Suppressor macrophage treated with lipopolysaccharide for 1 hour (primary cell): ENCODE data around the gene HIGD2B.
"Not testable (repeated sequence)": the region's sequence is repeated elsewhere in the genome, so short reads cannot be mapped to it uniquely, and the experiment has no call there.

Source experiments
- DNase-seq, 3 donors: peaks; one replicate each; pipeline ENCODE4 v3.0.0-alpha.2; 2020 to 2022

HIGD2B gene, protein sequence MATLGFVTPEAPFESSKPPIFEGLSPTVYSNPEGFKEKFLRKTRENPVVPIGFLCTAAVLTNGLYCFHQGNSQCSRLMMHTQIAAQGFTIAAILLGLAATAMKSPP

DNA sequence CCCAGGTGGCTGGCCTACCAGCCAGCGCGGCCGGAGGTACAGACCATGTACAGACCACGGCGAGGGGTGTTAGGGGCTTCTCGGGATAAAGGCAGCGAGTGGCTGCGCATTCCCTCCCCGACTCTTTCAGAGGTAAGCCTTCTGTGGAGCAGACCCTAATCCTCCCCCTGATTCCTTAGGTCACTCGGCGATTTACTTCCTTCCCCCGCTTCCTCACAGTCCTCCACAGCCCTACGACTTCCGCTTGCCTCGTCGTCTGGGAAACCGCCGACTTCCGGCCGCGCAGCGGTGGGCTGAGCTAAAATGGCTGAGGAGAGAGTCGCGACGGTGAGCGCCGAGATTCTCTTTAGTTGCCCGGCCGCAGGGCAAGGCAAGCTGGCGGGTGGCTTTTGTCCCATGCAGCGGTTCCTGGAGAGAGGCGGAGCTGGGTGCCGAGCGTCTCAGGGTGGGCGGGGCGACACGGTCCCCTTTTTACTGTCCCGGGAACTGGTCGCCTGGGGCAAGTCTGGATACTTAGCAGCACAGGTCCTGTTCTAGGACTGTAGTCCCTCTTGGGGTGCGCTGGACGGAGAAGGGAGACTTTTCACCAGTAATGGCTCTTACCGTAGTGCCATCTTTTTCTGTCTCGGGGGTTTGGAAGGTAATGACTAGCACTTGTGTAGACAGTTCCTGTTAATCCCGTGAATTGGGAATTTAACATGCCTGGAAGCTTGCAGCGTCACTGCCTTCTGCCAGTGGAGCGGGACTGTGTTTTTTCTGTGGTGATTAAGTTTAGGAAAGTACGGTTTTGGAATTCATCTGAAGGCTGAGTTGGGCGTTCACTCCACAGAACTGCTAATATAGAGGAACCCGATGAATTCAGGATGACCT is at the start of gene HIGD2B, which contains the start of gene BBS4:
HIGD2B (minus strand) TSS at position 258 of the 870 bp plus-strand sequence. CDS start 9,808 bp downstream, outside the sequence.
BBS4 (plus strand) TSS at position 283 of the 870 bp plus-strand sequence; CDS start at position 304, 21 bp downstream.
- peak; percentile 93 to 94 (median 94) for DNase-seq

DNA sequence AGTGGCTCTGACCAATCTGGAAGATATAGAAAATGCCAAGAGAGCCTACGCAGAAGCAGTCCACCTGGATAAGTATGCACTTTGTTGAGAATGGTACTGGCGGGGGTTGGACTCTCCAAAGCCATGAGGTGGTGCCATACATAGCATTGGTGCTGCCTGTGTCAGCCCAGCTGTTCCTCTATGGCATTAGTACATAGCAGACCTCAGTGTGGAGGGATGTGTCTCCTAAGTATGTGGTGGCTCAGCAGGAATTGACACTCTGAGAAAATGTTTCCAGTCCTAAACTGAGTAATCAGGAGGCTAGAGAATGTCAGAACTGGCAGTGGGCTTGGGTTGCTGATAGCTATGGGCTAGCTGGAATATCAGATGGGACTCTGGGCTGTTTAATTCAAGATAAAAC is 49.1 kb upstream of the HIGD2B start:
- no peak for DNase-seq

DNA sequence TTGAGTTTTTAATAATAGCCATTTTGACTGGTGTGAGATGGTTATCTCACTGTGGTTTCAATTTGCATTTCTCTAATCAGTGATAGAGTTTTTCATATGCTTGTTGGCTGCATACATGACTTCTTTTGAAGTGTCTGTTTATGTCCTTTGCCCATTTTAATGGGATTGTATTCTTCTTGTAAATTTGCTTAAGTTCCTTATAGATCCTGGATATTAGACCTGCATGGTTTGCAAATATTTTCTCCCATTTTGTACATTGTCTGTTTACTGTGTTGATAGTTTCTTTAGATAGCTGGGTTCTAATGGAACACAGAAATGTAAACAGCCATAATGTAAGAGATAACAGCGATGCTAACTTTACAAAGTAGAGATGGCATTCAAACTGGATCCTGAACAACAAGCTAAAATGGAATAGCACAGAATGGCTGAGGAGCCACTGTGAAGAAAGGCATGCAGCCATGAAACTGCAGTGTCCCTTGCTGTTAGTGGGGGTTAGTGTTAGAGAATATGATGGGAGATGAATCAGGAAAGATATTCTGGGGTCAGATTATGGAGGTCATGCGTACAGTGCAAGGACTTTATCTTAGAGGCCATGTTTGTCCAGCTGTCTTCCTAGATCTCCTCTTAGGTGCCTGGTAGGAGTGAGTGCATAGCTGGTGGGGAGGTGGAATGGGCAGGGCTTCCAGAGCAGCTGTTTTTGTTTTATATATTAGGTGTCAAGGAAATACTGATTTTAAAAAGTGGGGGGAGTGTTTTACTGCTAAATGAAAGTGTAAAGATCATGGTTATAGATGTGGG is 48.2 kb upstream of the HIGD2B start:
- no peak for DNase-seq

DNA sequence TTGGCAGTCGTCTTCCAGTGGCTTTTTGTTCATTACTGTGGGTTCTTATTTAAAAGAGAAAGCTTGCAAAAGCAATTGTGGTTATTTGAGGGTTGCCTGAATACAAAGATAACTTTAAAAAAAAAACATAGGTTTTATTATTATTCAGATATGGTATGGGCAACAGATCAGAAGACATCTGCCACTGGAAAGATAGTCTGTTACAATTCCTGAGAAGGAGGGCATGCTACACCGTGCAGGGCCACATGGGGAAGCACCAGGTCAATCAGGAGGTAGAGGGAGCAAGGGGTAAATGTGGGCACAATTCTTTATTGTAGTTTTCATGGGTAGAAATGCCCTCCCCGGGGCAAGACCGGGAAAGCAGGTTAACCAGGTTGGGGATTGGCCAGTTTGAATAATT is 46.5 kb upstream of the HIGD2B start:
- DNase-seq = no peak

DNA sequence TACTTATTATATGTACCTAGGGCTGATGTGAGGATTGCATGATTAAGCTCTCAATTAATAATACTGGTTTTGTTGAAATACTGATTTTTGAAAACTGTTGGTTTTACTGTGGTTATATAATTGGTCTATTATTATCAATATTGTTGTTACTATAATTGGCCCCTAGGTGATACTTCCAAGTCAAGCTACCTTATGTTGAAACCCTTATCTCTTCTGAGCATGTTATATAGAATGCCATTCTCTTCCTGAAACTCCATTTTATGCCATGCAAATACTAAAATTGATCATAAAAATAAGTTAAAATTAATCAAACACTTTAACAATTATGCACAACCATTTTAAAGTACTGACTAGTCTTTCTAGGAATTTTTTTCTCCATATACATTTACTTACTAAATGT is 46.1 kb upstream of the HIGD2B start:
- no peak for DNase-seq

DNA sequence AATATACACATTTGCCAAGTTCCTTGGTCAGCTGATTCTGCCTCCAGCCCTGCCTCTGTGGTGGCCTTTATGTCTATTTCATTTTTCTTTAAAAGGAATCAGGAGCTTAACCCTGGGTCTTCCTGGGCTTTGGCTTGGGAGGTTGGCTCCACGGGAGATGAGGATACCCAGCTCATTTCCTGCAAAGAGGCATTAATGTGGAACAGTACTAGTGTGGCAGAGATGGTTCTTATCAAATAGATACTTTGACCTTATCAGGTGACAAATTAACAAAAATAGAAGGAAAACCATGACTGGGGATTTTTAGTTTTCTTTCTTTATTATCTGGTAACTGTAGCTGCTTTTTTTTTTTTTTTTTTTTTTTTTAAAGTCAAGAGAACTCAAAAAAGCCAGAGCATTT is 42.8 kb upstream of the HIGD2B start:
- DNase-seq = no peak

DNA sequence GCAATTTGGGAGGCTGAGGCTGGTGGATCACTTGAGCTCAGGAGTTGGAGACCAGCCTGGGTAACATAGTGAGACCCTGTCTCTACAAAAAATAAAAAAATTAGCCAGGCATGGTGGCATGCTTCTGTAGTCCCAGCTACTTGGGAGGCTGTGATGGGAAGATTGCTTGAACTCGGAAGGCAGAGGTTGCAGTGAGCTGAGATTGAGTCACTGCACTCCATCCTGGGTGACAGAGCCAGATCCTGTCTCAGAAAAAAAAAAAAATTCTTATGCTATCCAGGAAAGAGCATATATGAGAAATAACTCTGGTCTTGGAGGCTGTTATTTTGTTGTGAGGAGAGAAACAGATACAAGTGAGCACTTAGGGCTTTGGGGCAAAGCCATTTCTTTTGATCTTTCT is 42.3 kb upstream of the HIGD2B start:
- DNase-seq = not testable (repeated sequence)

DNA sequence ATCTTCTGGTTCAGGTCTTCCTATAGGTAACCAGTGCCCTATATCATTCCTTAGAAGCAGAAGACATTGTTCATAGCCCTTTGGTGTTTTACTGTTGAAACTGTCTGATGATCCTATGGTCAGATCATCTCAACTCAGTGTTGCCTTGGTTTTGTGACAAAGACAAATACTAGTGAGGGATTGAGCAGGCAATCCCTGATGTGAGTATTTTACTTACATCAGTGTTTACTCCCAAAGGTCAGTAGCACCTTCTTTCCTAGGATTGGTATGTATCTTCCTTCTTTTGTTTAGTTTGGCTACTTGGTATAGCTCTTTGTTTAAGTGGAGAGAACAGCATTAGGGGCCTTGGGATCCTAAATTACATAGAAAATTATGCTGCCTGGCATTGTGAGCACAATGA is 41.2 kb upstream of the HIGD2B start:
- no peak for DNase-seq

DNA sequence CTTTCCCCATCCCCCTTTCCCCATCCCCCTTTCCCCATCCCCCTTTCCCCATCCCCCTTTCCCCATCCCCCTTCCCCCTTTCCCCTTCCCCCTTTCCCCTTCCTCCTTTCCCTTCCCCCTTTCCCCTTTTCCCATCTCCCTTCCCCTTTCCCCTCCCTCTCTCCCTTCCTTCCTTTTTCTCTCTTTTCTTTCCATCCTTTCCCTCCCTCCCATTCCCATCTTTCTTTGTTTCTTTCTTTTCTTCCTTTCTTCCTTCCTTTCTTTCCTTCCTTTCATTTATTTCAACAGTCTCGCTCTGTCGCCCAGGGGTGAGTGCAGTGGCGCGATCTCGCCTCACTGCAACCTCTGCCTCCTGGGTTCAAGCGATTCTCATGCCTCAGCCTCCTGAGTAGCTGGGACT is 39.9 kb upstream of the HIGD2B start:
- DNase-seq = not testable (repeated sequence)

DNA sequence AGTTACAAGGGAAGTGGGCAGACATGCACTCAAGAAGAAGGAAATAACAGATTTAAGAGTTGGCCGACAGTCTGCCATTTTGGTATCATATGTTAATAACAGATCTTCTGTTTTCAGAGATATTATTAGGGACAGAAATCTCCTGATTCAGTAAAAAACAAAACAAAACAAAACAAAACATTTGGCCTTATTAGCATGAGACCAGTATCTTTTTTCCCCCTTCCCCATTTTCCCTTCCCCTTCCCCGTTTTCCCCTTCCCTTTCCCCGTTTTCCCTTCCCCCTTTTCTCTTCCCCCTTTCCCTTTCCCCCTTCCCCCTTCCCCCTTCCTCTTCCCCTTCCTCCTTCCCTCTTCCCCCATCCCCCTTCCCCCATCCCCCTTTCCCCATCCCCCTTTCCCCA is 39.5 kb upstream of the HIGD2B start:
- no peak for DNase-seq

DNA sequence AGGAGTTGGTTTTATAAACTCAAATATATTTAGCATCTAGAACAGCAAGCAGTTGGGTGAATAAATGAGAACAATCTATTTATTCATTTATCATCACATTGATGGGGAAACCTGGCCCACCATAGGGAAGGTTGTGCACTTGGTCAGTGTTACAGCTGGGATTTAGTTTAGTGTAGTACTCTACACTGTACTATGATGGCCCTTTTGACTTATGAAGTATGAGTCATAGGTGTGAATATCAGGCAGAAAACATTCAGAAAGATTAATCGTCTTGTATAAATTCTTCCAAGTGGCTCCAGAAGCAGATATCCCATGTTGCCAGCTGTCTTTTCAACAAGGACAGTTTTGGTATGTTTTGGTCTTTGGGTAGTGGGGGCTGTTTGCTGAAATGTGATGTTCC is 38.0 kb upstream of the HIGD2B start:
- DNase-seq = no peak

DNA sequence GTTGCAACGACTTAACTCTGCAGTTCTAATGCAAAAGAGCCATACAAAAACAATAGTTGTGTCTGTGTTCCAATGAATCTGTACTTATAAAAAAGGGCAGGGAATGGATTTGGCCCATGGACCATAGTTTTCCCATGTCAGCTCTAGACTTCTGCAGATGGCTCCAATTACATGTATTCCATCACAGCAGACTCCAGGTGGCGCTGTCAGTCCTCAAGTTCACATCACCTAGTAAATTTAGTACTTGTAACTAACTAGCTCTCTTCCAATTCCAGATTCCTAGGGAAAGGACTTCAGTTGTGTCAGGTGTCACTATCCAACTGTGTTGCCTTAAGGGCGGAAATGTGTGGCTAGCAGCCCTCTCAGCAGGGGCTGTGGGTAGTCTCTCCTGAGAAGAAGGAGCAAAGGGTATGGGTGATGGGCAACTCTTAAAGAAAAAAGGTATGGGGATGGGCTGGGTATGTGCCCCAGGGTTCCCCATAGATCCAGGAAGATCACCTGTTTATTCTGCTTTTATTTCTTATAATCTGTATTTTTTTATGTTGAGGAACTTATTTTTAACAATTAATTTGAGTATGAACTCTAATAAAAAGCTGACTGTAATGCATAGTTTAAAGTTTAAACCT is 36.2 kb upstream of the HIGD2B start:
- DNase-seq = peak; percentile 79 to 83 (median 81)

DNA sequence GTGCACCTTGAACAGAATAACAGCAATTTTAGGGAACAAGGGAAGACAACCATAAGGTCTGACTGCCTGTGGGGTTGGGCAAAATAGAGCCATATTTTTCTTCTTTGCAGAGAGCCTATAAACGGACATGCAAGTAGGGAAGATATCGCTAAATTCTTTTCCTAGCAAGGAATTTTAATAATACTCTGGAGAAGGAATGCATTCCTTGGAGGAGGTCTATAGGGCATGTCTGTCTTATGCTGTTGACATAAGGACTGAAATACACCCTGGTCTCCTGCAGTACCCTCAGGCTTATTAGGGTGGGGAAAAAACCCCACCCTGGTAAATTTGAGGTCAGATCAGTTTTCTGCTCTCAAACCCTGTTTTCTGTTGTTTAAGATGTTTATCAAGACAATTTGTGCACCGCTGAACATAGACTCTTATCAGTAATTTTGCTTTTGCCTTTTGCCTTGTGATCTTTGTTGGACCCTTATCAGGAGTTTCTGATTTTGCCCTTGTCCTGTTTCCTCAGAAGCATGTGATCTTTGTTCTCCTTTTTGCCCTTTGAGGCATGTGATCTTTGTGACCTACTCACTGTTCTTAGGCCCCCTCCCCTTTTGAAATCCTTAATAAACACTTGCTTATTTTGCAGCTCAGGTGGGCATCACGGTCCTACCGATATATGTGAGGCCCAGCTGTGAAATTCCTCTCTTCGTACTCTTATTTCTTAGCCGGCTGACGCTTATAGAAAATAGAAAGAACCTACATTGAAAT is 22.7 kb upstream of the HIGD2B start:
- not testable (repeated sequence) for DNase-seq

DNA sequence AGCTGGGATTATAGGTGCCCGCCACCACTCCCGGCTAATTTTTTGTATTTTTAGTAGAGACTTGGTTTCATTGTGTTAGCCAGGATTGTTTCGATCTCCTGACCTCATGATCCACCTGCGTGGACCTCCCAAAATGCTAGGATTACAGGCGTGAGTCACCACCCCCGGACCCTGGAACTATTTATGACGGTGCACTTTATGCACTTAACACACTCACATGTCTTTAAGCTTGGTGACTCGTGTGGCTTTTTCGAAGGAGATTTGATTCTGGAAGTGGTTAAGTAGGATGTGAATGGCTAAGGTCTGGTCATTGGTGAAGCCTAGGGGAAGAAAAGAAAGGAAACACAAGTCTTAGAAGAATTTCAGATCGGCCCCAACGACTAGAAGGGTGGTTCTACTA is 20.3 kb upstream of the HIGD2B start:
- peak in 2 of 3 donors; percentile 25 to 41 for DNase-seq

DNA sequence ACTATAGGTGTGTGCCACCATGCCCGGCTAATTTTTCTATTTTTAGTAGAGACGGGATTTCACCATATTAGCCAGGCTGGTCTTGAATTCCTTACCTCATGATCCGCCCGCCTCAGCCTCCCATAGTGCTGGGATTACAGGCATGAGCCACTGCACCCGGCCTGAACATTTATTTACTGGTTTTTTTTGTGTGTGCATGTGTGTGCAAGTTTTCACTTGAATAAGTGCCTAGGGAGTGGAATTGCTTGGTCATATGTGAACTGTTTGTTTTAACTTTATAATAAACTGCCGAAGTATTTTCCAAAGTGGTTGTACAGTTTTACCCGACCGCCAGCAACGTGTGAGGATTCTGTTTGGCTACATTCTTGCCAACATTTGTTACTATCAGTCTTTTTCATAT is 14.1 kb upstream of the HIGD2B start:
- no peak for DNase-seq

DNA sequence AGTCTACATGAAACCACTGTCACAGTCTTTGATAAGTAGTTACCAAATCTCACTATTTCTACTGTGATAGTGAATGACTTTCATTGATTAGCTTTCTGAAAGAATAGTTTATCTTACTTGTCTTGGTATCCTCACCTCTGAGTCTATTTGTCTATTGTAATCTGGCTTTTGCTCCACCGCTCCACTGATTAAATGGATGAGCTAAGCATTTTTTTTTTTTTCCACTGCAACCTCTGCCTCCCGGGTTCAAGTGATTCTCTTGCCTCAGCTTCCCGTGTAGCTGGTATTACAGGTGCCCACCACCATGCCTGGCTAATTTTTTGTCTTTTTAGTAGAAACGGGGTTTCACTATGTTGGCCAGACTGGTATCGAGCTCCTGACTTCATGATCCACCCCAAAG is 13.0 kb upstream of the HIGD2B start:
- DNase-seq = no peak

DNA sequence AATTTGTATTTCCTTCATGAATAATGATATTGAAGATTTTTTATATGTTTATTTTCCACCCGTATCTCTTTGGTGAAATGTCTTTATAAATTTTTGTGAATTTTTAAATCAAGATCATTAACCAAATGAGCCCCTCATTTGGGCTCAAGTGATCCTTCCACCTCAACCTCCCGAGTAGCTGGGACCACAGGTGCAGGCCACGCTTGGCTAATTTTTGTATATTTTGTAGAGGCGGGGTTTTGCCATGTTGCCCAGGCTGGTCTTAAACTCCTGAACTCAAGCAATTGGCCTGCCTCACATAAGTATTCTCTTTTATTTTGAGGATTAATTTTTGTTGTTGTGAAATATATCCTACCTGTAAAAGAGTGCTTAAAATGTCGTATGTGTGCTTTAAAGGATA is 5.0 kb upstream of the HIGD2B start:
- no peak for DNase-seq

DNA sequence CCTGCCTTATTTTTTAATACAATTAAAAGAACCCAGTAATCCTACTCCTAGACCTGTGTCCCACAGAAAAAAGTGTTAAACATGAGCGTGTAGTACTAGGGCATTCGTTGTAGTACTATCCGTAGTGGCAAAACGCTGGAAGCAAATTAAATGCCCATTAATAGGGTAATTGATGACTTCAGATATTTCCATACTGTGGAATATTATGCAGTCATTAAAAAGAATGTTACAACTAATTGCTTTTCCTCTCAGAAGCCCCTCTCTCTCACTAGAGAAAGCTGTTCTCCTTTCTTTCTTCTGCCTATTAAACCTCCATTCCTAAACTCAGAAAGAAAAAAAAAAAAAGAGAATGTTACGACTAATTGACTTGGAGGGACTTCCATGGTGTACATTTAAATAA is 2.7 kb upstream of the HIGD2B start:
- no peak for DNase-seq

DNA sequence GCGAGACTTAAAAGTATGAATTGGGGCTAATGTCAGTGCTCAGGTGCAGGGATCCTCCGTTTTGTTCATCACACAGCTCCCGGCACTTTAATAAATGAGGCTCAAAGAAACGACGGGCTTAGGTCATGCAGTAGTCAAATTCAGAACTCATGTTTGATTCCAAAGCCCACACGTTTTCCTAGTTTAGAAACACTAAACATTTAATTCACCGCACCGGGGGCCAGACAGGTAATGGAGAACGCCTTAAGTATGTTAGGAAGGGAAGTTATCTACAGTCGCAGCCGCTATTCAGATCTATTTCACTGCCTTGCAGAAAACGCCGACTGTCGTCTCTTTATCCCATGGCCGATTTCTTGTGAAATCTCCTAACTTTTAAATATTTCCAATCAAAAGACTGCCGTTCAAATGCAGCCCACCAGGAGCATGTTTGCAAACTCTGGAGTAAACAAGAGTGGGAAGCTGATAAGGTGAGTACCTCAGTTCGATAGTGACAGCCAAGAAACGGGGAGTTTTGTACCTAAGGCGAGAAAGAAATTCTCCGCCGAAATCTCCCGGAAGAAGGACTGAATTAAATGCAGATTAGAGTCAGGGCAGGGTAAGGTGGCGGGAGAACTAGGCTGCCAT is 569 bp downstream of the HIGD2B start:
- no peak for DNase-seq

DNA sequence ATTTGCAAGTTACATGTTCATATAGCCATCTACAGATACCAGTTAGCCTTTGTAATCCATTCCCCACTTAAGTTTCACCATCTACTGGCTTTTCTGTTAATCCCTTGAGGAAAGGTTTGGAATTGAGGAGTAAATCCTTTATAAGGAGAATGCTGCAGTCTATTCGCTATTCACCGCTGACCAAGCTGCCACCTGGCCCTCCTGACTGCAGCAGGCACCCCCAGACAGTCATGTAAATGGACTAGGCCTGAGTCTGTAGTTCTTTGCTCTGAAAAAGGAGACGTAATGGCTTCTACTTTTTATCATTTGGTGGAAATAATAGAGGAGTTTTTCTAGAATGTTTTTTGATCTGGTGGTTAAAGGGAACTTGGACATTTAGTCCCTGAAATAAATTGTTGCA is 3.2 kb downstream of the HIGD2B start:
- no peak for DNase-seq

DNA sequence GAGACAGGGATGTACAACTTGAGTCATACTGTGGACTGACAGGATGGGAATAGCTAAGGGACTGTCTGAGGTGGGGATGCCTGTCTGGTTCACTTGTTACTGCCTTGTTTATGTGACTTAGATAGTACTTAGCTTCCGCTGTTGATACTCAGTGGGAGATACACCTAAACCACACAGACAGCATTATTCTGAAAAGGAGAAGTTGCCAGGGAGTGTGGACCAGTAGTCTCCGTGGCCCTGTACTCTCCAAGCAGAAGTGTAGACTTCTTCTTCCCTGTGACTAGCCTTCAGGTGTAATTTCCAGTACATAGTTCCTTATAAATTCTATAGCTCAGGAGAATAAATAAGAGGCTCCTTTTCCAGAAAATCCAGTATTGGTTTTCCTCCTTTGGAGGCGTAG is 5.1 kb downstream of the HIGD2B start:
- no peak for DNase-seq

DNA sequence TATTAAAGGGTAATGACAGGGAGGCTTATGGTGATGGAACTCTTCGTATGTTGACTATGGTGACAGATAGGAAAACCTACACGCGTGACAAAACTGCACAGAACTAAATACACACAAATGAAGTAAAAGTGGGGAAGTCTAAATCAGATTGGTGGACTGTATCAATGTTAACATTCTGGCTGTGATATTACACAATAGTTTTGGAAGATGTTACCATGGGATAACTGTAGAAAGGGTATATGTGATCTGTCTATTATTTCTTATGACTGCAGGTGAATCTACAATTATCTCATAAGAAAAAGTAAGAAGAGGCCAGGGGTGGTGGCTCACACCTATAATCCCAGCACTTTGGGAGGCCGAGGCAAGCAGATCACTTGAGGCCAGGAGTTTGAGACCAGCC is 9.1 kb downstream of the HIGD2B start:
- DNase-seq = no peak
